ENCODE results near the gene MAML2. TPM values are rescaled to one million over a fixed set of nuclear protein-coding genes. Genes with fewer than 3 reads are reported as not detected.

Gene MAML2
- total and polyA plus RNA-seq, 9 of the 15 experiments (the other 6 are each of a cell fraction or from before 2014, with no cell fraction given): 0.79 to 6.8 (median 4.8) TPM

DNA sequence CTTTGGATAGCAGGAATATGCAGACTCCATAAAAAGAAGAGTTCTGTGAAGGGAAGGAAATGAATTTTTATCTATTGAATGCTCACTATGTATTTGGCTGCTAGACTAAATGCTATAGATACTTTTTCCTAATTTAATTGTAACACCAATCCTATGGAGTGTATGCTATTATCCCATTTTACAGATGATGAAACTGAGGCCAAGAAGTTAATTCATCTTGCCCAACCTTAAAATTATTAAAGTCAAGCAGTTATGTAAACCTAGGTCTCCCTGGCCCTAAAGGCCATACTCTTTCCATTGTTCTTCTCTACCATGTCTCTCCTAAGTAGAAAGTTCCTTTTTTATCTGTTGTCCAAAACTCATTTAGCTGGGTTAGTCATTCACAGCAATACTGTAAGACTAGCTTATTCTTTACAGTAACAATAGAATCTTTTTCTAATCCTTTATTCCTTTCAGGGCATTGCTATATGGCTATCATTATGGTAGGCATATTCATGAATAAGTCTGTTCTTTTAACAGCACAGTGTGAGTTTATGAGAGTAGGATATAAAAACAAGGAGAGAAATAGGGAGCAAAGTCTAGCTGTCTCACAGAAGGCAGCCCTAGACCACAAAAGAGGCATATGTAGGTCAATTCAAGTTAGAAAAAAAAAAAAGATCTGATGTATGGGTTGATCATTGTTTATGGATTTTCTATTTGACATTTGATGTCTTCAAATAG, 50.5 kb downstream of the MAML2 start (continued):
- TF ChIP-seq, protein P1, sequence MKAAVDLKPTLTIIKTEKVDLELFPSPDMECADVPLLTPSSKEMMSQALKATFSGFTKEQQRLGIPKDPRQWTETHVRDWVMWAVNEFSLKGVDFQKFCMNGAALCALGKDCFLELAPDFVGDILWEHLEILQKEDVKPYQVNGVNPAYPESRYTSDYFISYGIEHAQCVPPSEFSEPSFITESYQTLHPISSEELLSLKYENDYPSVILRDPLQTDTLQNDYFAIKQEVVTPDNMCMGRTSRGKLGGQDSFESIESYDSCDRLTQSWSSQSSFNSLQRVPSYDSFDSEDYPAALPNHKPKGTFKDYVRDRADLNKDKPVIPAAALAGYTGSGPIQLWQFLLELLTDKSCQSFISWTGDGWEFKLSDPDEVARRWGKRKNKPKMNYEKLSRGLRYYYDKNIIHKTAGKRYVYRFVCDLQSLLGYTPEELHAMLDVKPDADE (conservative IDR thresholded peaks at IDR 0.05; ENCODE audit: control insufficient read depth, low read depth, low read length): no peak
- TF ChIP-seq ZNF583 (CRISPR knock-in tag; IDR thresholded peaks at IDR 0.05) (no peak), GABPB1 (CRISPR knock-in tag; IDR thresholded peaks at IDR 0.05) (no peak), ADNP (tag; IDR thresholded peaks at IDR 0.05) (peak; percentile 95), KDM1A (IDR thresholded peaks at IDR 0.05) (peak; percentile 61 to 74; a peak in 3 of 4 replicates), BCOR (IDR thresholded peaks at IDR 0.05) (peak; percentile 88), RBM25 (IDR thresholded peaks at IDR 0.05; ENCODE audit: low read depth, low read length, severe bottlenecking) (peak; percentile 95)

- no peaks in the 10 kb centered on the region for H3K9me3 ChIP-seq (replicated peaks; ENCODE audit: control insufficient read depth, insufficient read depth, low read depth, low read length)
- intact Hi-C loops (cut with micrococcal nuclease) (loop anchor here (5.0 kb wide), 1 partner anchor 52 kb away; the partner anchor contains the start of gene MAML2), in situ Hi-C loops (cut with MboI) (no loop called here)
- no peaks in the 10 kb centered on the region for H3K36me3 ChIP-seq (ENCODE audit: control insufficient read depth, insufficient read depth, low read length)
- CTCF ChIA-PET (ENCODE audit: low intra/inter-chr PET ratio): interaction anchor here (0.6 kb wide), 1 partner anchor 64 kb away, joined by 3 read pairs; no protein-coding TSS in a partner anchor
- no peaks in the 10 kb centered on the region; the same call in 2 of the 3 replicates for H3K79me2 ChIP-seq (ENCODE audit: control insufficient read depth, insufficient read depth, low read length)
- no peaks in the 10 kb centered on the region for H3K9me1 ChIP-seq (ENCODE audit: control insufficient read depth, insufficient read depth, low read length)
- H3K4me3 ChIP-seq: no peak overlapping the region
- ATAC-seq (no peak), FAIRE-seq (no peak), DNase-seq (ENCODE audit: extremely low read depth in 1 of 4, low spot score in 3 of 4) (no peak)
- H2AFZ ChIP-seq (ENCODE audit: low read depth, low read length): no peak overlapping the region
- TF ChIP-seq KDM5B (IDR thresholded peaks at IDR 0.05; ENCODE audit: insufficient replicate concordance, low read depth, low read length) (no peak), NR2F6 (CRISPR knock-in tag; IDR thresholded peaks at IDR 0.05) (no peak), PRMT5 (CRISPR knock-in tag; IDR thresholded peaks at IDR 0.05) (no peak), CAMTA2 (CRISPR knock-in tag; conservative IDR thresholded peaks at IDR 0.05) (no peak), MTA3 (IDR thresholded peaks at IDR 0.05; ENCODE audit: borderline replicate concordance) (no peak), TCF3 (CRISPR knock-in tag; IDR thresholded peaks at IDR 0.05) (no peak)
- BruUV-seq (replicated peaks): no TSS peak
- no peak overlapping the region for H3K9ac ChIP-seq (ENCODE audit: insufficient read depth in 1 of 2, low read depth in 2 of 2, low read length in 2 of 2)
- peaks cover 0 to 6% of the 10 kb centered on the region in 2 experiments; a peak in 2 of 5 replicates for H3K4me1 ChIP-seq (replicated peaks in 1 of 2; ENCODE audit: control insufficient read depth in 2 of 2, insufficient read depth in 2 of 2, low read length in 2 of 2)
- H3K27ac ChIP-seq (ENCODE audit: extremely low read depth, low read depth, low read length): no peak overlapping the region
- no peaks in the 10 kb centered on the region for H3K27me3 ChIP-seq (ENCODE audit: control insufficient read depth in 2 of 2, insufficient read depth in 2 of 2, low read length in 2 of 2)
- POLR2A ChIA-PET: no interaction called here
- no peaks in the 10 kb centered on the region for H4K20me1 ChIP-seq (replicated peaks; ENCODE audit: control insufficient read depth, insufficient read depth, low read length)
- WGBS (ENCODE audit: insufficient coverage, low coverage, missing lambda C conversion rate): 100% methylated on average over 1 of the region's 1 CpG
- no peak overlapping the region for H3K4me2 ChIP-seq (ENCODE audit: insufficient read depth, low read length)
Measured at GRCh38 chr11:96290631-96291030, 52.4 kb downstream of the MAML2 start.

Measured in K562 (cell line).